Measurements from ENCODE around the gene ZNF397.
"Not testable (repeated sequence)": the region's sequence is repeated elsewhere in the genome, so short reads cannot be mapped to it uniquely, and the experiment has no call there.

The ZNF397 gene

GRCh38 chr18:35240664-35241447 is at the start of gene ZNF397:
ZNF397 (plus strand) TSS chr18:35241034; CDS start chr18:35242471, 1,437 bp downstream.
- peak; percentile 95 for DNase-seq

GRCh38 chr18:35191698-35192025 is 49.2 kb upstream of the ZNF397 start:
- DNase-seq, result no peak

- peak; percentile 75 for DNase-seq
Measured at GRCh38 chr18:35192415-35192814, 48.4 kb upstream of the ZNF397 start.

- DNase-seq, result peak; percentile 75
Measured at GRCh38 chr18:35193316-35193715, 47.5 kb upstream of the ZNF397 start.

GRCh38 chr18:35197296-35197695 is 43.5 kb upstream of the ZNF397 start:
- DNase-seq, result no peak

- peak; percentile 23 for DNase-seq
Measured at GRCh38 chr18:35201256-35201931, 39.4 kb upstream of the ZNF397 start.

GRCh38 chr18:35203067-35203466 is 37.8 kb upstream of the ZNF397 start:
- no peak for DNase-seq

- DNase-seq, result no peak
Measured at GRCh38 chr18:35205199-35205712, 35.6 kb upstream of the ZNF397 start.

GRCh38 chr18:35205746-35206458 is 34.9 kb upstream of the ZNF397 start:
- not testable (repeated sequence) for DNase-seq

- DNase-seq, result no peak
Measured at GRCh38 chr18:35215026-35215425, 25.8 kb upstream of the ZNF397 start.

GRCh38 chr18:35216611-35217010 is 24.2 kb upstream of the ZNF397 start:
- not testable (repeated sequence) for DNase-seq

GRCh38 chr18:35219331-35219730 is 21.5 kb upstream of the ZNF397 start:
- DNase-seq, result not testable (repeated sequence)

- DNase-seq, result no peak
Measured at GRCh38 chr18:35220424-35220823, 20.4 kb upstream of the ZNF397 start.

GRCh38 chr18:35223797-35224196 is 17.0 kb upstream of the ZNF397 start:
- no peak for DNase-seq

- DNase-seq, result no peak
Measured at GRCh38 chr18:35227254-35227653, 13.6 kb upstream of the ZNF397 start.

GRCh38 chr18:35231052-35231451 is 9.8 kb upstream of the ZNF397 start:
- DNase-seq, result no peak

- peak; percentile 88 for DNase-seq
Measured at GRCh38 chr18:35236571-35237363, 4.1 kb upstream of the ZNF397 start.

GRCh38 chr18:35239314-35239713 is 1.5 kb upstream of the ZNF397 start:
- DNase-seq, result peak; percentile 4

GRCh38 chr18:35241448-35241804 is 592 bp downstream of the ZNF397 start:
- DNase-seq, result no peak

- DNase-seq, result no peak
Measured at GRCh38 chr18:35242426-35242825, 1.6 kb downstream of the ZNF397 start.

GRCh38 chr18:35244671-35245070 is 3.8 kb downstream of the ZNF397 start:
- DNase-seq, result no peak

- no peak for DNase-seq
Measured at GRCh38 chr18:35245719-35246317, 5.0 kb downstream of the ZNF397 start.

Data from DMS153 (cell line).